ENCODE results near the gene TP63.

- TF ChIP-seq TEAD4 (IDR thresholded peaks at IDR 0.05) (no peak), EP300 (IDR thresholded peaks at IDR 0.05; ENCODE audit: borderline replicate concordance) (no peak), FOXM1 (IDR thresholded peaks at IDR 0.05; ENCODE audit: borderline replicate concordance, low read depth) (no peak), ZBTB7A (IDR thresholded peaks at IDR 0.05; ENCODE audit: low read depth) (no peak), TAF1 (IDR thresholded peaks at IDR 0.05; ENCODE audit: low read depth) (no peak), REST (IDR thresholded peaks at IDR 0.05; ENCODE audit: low read depth) (no peak), MAX (IDR thresholded peaks at IDR 0.05) (no peak)
Observed at GRCh38 chr3:189808246-189809007, 177.2 kb downstream of the TP63 start.
